A204.1 (cell line): Measurements from ENCODE around the gene FOXI1.

ENCODE experiments used
- FAIRE-seq: peaks from 2 replicates; lab custom pipeline; 2012; peaks lifted over from hg19 to GRCh38; lab: Jason Lieb, UNC

Gene FOXI1

DNA sequence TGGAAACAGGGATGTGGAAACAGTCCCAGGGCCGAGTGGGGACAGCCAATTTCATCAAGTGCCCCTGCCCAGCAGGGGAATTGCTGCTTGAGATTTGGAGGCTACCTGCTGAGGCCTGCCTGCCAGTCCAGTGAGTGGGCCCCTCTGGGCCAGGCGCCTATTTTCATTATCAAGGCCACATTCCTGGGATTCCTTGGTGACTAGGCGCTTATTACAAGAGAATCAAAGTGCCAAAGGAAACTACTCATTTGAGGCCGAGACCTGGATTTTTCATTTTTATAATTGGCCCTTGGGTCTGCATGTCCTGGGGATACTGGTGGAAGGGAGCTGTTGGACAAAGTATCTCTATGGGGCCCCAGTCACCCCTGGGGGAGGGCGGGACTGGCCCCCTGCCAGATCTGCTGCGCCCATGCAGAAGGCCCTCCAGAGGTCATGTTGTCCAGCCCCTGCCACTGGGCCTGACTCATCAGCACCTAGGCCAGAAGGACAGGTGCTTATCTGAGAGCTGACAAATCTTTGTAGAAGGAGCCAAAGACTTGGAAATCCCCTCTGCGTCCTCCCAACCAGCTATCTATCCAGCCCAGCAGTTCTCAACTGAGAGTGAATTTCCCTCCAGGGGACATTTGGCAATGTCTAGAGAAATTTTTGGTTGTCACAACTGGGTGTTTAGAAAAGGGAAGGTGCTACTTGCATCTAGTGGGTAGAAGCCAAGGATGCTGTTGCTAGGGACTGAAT is 45.6 kb downstream of the FOXI1 start:
- FAIRE-seq, result no peak

DNA sequence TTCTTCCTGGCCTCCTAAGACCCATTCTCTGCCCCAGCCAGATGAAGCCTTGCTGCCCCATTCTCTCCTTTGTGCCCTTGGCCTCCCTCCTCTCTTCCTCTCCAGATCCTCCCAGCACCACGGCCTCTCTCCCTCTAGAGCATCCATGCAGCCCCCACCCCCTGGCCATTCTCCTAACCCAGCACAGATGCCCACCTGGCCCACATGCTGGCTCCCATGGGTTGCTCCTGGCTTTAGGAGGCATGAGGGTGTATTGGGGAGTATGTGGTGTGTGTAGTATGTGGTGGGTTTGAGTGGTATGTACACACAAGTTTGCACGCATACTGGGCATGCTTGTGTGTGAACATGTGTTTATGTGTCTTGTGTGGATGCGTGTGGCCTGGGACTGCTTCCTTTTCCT is 47.1 kb downstream of the FOXI1 start:
- FAIRE-seq, result no peak

GRCh38 chr5:170154297-170154696 is 48.6 kb downstream of the FOXI1 start:
- FAIRE-seq, result no peak

DNA sequence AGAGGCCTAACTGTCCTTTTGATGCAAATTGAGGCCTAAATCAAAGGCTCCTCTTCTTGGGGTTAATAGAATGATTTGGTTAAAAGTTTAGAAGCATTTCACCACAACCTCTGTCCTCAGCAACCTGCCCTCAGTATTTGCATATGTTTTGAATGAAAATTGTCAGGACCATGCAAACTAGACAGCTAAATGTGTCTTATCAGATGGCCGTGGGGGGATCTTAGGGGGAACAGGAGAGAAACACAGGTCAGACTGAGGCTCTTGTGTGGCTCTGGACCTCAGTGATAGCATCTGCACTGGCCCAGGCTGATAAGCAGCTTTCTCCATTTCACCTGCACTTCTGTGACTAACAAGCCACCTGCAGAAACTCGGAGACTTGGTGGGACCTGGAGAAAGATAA is 49.0 kb downstream of the FOXI1 start:
- FAIRE-seq, result no peak

GRCh38 chr5:170155771-170156170 is 50.1 kb downstream of the FOXI1 start:
- no peak for FAIRE-seq

DNA sequence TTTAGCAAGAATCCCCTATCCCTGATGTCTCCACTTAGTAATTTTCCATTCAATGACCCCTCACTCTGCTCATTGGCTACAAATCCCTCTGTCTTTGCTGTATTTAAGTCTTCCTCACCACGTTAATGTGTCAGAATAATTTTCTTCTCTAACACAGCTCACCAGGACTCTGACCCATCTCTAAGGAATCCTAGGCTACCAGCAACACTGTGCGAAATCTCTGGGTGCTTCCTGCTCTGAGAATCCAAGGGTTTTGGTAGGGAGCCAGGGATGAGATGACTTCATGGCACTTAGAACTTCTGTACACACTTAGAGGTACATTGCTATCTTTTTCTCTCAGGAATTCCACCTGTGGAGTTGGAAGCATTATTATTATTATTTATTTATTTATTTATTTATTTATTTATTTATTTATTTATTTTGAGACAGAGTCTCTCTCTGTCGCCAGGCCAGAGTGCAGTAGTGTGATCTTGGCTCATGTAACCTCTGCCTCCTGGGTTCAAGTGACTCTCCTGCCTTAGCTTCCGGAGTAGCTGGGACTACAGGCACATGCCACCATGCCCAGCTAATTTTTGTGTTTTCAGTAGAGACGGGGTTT is 53.5 kb downstream of the FOXI1 start:
- FAIRE-seq, result no peak
